ENCODE results near the gene FAM221B. TPM values are rescaled to one million over a fixed set of nuclear protein-coding genes. Genes with fewer than 3 reads are reported as not detected.

FAM221B gene
- total and polyA plus RNA-seq, 9 of the 15 experiments (the other 6 are each of a cell fraction or from before 2014, with no cell fraction given) = 0.01 TPM; not detected in 8

DNA sequence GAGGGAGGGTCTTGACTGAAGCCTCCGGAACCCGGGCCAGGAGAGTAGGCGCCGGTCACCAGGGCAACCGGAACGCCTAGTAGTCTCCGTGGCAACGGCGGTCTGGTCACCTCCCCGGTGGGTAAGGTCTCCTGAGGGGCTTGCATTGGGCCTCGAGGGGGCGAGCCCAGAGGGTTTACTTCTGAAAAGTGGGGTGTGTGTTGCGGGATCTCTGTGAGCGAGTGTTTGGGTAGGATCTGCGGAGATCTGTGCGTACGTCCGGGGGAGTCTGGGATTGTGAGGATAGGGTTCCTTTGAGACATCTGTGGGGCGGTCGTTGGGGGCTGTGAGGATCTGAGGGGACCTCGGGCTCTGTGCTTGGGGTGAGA is at the start of gene FAM221B (continued):
- TF ChIP-seq ASH1L (IDR thresholded peaks at IDR 0.05; ENCODE audit: borderline replicate concordance, low read depth, partially characterized antibody) (no peak), PHF8 (IDR thresholded peaks at IDR 0.05; ENCODE audit: borderline replicate concordance, low read length) (0 out of 2 replicates have a peak, but pooled peaks have one; percentile 7), LEF1 (IDR thresholded peaks at IDR 0.05) (no peak), MCM5 (IDR thresholded peaks at IDR 0.05; ENCODE audit: low read depth) (no peak), GATAD2B (IDR thresholded peaks at IDR 0.05; ENCODE audit: borderline replicate concordance) (no peak), MXI1 (IDR thresholded peaks at IDR 0.05; ENCODE audit: low read depth, low read length) (no peak), TRIM28 (IDR thresholded peaks at IDR 0.05) (no peak), PTRF (tag; IDR thresholded peaks at IDR 0.05) (no peak), ELF2 (CRISPR knock-in tag; IDR thresholded peaks at IDR 0.05) (no peak), YY1 (IDR thresholded peaks at IDR 0.05; ENCODE audit: borderline replicate concordance in 1 of 3, control insufficient read depth in 1 of 3, extremely low read depth in 1 of 3, insufficient read depth in 3 of 3, insufficient read length in 1 of 3, insufficient replicate concordance in 2 of 3, low read depth in 1 of 3, low read length in 2 of 3) (no peak), PHF21A (IDR thresholded peaks at IDR 0.05; ENCODE audit: borderline replicate concordance, low read depth) (no peak), ILK (tag; IDR thresholded peaks at IDR 0.05; ENCODE audit: borderline replicate concordance, low read depth) (no peak), L3MBTL2 (IDR thresholded peaks at IDR 0.05) (no peak), SMARCA5 (IDR thresholded peaks at IDR 0.05) (no peak), FOXM1 (IDR thresholded peaks at IDR 0.05; ENCODE audit: low read depth) (no peak), FOXM1 (CRISPR knock-in tag; IDR thresholded peaks at IDR 0.05; ENCODE audit: low read depth) (no peak)
- TF ChIP-seq, protein P1, sequence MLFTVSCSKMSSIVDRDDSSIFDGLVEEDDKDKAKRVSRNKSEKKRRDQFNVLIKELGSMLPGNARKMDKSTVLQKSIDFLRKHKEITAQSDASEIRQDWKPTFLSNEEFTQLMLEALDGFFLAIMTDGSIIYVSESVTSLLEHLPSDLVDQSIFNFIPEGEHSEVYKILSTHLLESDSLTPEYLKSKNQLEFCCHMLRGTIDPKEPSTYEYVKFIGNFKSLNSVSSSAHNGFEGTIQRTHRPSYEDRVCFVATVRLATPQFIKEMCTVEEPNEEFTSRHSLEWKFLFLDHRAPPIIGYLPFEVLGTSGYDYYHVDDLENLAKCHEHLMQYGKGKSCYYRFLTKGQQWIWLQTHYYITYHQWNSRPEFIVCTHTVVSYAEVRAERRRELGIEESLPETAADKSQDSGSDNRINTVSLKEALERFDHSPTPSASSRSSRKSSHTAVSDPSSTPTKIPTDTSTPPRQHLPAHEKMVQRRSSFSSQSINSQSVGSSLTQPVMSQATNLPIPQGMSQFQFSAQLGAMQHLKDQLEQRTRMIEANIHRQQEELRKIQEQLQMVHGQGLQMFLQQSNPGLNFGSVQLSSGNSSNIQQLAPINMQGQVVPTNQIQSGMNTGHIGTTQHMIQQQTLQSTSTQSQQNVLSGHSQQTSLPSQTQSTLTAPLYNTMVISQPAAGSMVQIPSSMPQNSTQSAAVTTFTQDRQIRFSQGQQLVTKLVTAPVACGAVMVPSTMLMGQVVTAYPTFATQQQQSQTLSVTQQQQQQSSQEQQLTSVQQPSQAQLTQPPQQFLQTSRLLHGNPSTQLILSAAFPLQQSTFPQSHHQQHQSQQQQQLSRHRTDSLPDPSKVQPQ (CRISPR knock-in tag; IDR thresholded peaks at IDR 0.05; ENCODE audit: borderline replicate concordance) = no peak

All from K562 (cell line).